K562 (cell line): ENCODE measurements around the gene COPRS. TPM values are rescaled to one million over a fixed set of nuclear protein-coding genes. Genes with fewer than 3 reads are reported as not detected.

Source experiments
- REST ChIP-seq, 2 experiments: fragments of 450-650 bp; formaldehyde crosslinking in 1 of 2; IDR thresholded peaks; 2 replicates each; pipeline versions ENCODE4 v1.4.0 to v1.6.1; 2014 to 2020; ENCODE audit warnings: mild to moderate bottlenecking in 2 of 2, borderline replicate concordance in 1 of 2, low read depth in 1 of 2
- polyA plus RNA-seq, 8 experiments: library from polyadenylated mRNA; depleted of rRNA in 4 of 8; stranded (reverse) in 5 of 8; unstranded in 3 of 8; fragments of >200 nt; fragmentation: Nextera tagmentation in 2 of 8; fragmentation: Illumina TruSeq in 1 of 8; extraction: Ambion mirVana in 2 of 8; extraction: Trizol in 1 of 8; gene quantifications; 2 replicates each; pipeline versions ENCODE4 v1.2.1 to v1.2.3, GENCODE V29; 2011 to 2014; ENCODE audit warnings: inconsistent platforms in 1 of 8, missing spikeins in 1 of 8
- total RNA-seq, 7 experiments: library from RNA; depleted of rRNA in 6 of 7; stranded (reverse); fragments of >200 nt in 6 of 7; fragmentation: Illumina TruSeq in 2 of 7; extraction: Trizol in 2 of 7; gene quantifications; 2 replicates each; pipeline versions ENCODE4 v1.2.1 to v1.2.3, GENCODE V29; 2011 to 2021; ENCODE audit warnings: low replicate concordance in 1 of 7

COPRS gene
- total and polyA plus RNA-seq, 9 of the 15 experiments (the other 6 are each of a cell fraction or from before 2014, with no cell fraction given) = 11.9 to 102 (median 60.5) TPM

- TF ChIP-seq REST (IDR thresholded peaks at IDR 0.05; ENCODE audit: borderline replicate concordance) (no peak), REST (CRISPR knock-in tag; IDR thresholded peaks at IDR 0.05; ENCODE audit: low read depth) (no peak)
Measured at GRCh38 chr17:31853911-31854470, 5.1 kb downstream of the COPRS start (continued).
